Hepatocyte (in vitro differentiated cells): Measurements from ENCODE around the gene RMI2. TPM values are rescaled to one million over a fixed set of nuclear protein-coding genes. Genes with fewer than 3 reads are reported as not detected.

ENCODE experiments used
- DNase-seq: peaks from one replicate; pipeline ENCODE4 v3.0.0-alpha.2; 2016; ENCODE audit warnings: low spot score
- H2AFZ ChIP-seq: fragments of 200-600 bp; sonication (generic); 2 replicates; pipeline ENCODE4 v1.6.0; 2016; ENCODE audit warnings: antibody characterized with exemption, mild to moderate bottlenecking
- H3K27ac ChIP-seq: fragments of 200-600 bp; sonication (generic); 2 replicates; pipeline ENCODE4 v1.5.1; 2016; ENCODE audit warnings: mild to moderate bottlenecking
- H3K27me3 ChIP-seq: fragments of 200-600 bp; sonication (generic); 2 replicates; pipeline ENCODE4 v1.6.1; 2016
- H3K36me3 ChIP-seq: fragments of 200-600 bp; sonication (generic); replicated peaks from 2 replicates; pipeline ENCODE4 v1.5.1; 2016; ENCODE audit warnings: low read depth; ENCODE audit not compliant: insufficient read depth
- H3K4me1 ChIP-seq: fragments of 200-600 bp; sonication (generic); 2 replicates; pipeline ENCODE4 v1.5.1; 2016; ENCODE audit warnings: mild to moderate bottlenecking, moderate library complexity; ENCODE audit not compliant: insufficient read depth
- H3K4me2 ChIP-seq: fragments of 200-600 bp; sonication (generic); 2 replicates; pipeline ENCODE4 v1.6.0; 2016
- H3K4me3 ChIP-seq: fragments of 200-600 bp; sonication (generic); 2 replicates; pipeline ENCODE4 v1.5.1; 2016; ENCODE audit warnings: mild to moderate bottlenecking
- H3K79me2 ChIP-seq: fragments of 200-600 bp; sonication (generic); 2 replicates; pipeline ENCODE4 v1.6.0; 2017; ENCODE audit warnings: mild to moderate bottlenecking
- H3K9me2 ChIP-seq: fragments of 200-600 bp; sonication (generic); replicated peaks from 2 replicates; pipeline ENCODE4 v1.6.0; 2017; ENCODE audit warnings: mild to moderate bottlenecking; ENCODE audit not compliant: insufficient read depth
- H3K9me3 ChIP-seq: fragments of 200-600 bp; sonication (generic); 2 replicates; pipeline ENCODE4 v1.5.1; 2016; ENCODE audit warnings: low read depth, mild to moderate bottlenecking
- H4K20me1 ChIP-seq: fragments of 200-600 bp; sonication (generic); 2 replicates; pipeline ENCODE4 v1.6.0; 2016; ENCODE audit warnings: mild to moderate bottlenecking; ENCODE audit not compliant: insufficient read depth, poor library complexity, severe bottlenecking
- CTCF ChIP-seq: fragments of 200-600 bp; sonication (generic); IDR thresholded peaks from 2 replicates; pipeline ENCODE4 v1.5.1; 2016; ENCODE audit warnings: antibody characterized with exemption, mild to moderate bottlenecking; ENCODE audit not compliant: poor library complexity
- EZH2 ChIP-seq: fragments of 200-600 bp; sonication (generic); IDR thresholded peaks from 2 replicates; pipeline ENCODE4 v1.6.1; 2016; ENCODE audit warnings: antibody characterized with exemption, mild to moderate bottlenecking, borderline replicate concordance
- EZH2phosphoT487 ChIP-seq: fragments of 200-600 bp; sonication (generic); IDR thresholded peaks from one replicate; pipeline ENCODE4 v1.6.1; 2018; ENCODE audit warnings: antibody characterized with exemption, mild to moderate bottlenecking, low read depth, moderate library complexity; ENCODE audit not compliant: unreplicated experiment, severe bottlenecking
- WGBS: methylation state at CpG from one replicate; pipeline ENCODE4 v1.1.6; 2016; ENCODE audit warnings: low lambda C conversion rate; ENCODE audit errors: missing lambda C conversion rate; 5-methylcytosine and 5-hydroxymethylcytosine counted together
- polyA plus RNA-seq: library from polyadenylated mRNA; unstranded; fragments of >200 nt; fragmentation: Nextera tagmentation; extraction: Ambion mirVana; gene quantifications from 2 replicates; pipeline ENCODE4 v1.2.1, GENCODE V29; 2016
- total RNA-seq: library from RNA; depleted of rRNA; stranded (reverse); fragments of >200 nt; gene quantifications from 2 replicates; pipeline ENCODE4 v1.2.3, GENCODE V29; 2014

RMI2 gene
- total and polyA plus RNA-seq, 2 experiments from 2014 or later = 9.8 to 11.4 TPM

- Histone ChIP-seq H3K27me3 (no peaks in the 10 kb centered on the region), H3K4me2 (no peak overlapping the region), H3K4me3 (no peak overlapping the region), H3K4me1 (peaks cover 11% of the 10 kb centered on the region), H4K20me1 (no peaks in the 10 kb centered on the region), H3K9me2 (no peaks in the 10 kb centered on the region), H3K36me3 (no peaks in the 10 kb centered on the region), H3K27ac (no peak overlapping the region), H3K79me2 (no peaks in the 10 kb centered on the region), H3K9me3 (no peaks in the 10 kb centered on the region), H2AFZ (no peak overlapping the region)
- no peak for DNase-seq
- TF ChIP-seq CTCF (no peak), EZH2 (no peak), EZH2phosphoT487 (no peak)
- WGBS = 97% methylated on average over 8 of the region's 8 CpGs
Measured at GRCh38 chr16:11318817-11319216, 26.4 kb upstream of the RMI2 start.

- Histone ChIP-seq H3K79me2 (no peaks in the 10 kb centered on the region), H3K27ac (no peak overlapping the region), H3K36me3 (no peaks in the 10 kb centered on the region), H3K4me3 (no peak overlapping the region), H3K9me3 (no peaks in the 10 kb centered on the region), H3K4me1 (peaks cover 7% of the 10 kb centered on the region), H4K20me1 (no peaks in the 10 kb centered on the region), H2AFZ (no peak overlapping the region), H3K9me2 (no peaks in the 10 kb centered on the region), H3K27me3 (no peaks in the 10 kb centered on the region), H3K4me2 (no peak overlapping the region)
- WGBS = 76% methylated on average over 8 of the region's 8 CpGs
- TF ChIP-seq EZH2 = no peak
- DNase-seq = no peak
Measured at GRCh38 chr16:11319529-11320146, 25.6 kb upstream of the RMI2 start.

GRCh38 chr16:11320170-11320569 is 25.1 kb upstream of the RMI2 start:
- H3K27me3 ChIP-seq = no peaks in the 10 kb centered on the region
- no peak for TF ChIP-seq EZH2
- no peak for TF ChIP-seq CTCF
- TF ChIP-seq EZH2phosphoT487 = no peak
- no peak for DNase-seq
- no peaks in the 10 kb centered on the region for H3K9me3 ChIP-seq
- no peaks in the 10 kb centered on the region for H3K9me2 ChIP-seq
- no peak overlapping the region for H3K4me2 ChIP-seq
- H3K79me2 ChIP-seq = no peaks in the 10 kb centered on the region
- H2AFZ ChIP-seq = no peak overlapping the region
- H3K4me3 ChIP-seq = no peak overlapping the region
- H4K20me1 ChIP-seq = no peaks in the 10 kb centered on the region
- H3K36me3 ChIP-seq = no peaks in the 10 kb centered on the region
- H3K27ac ChIP-seq = no peak overlapping the region
- H3K4me1 ChIP-seq = peaks cover 7% of the 10 kb centered on the region
- WGBS = 72% methylated on average over 10 of the region's 10 CpGs

- Histone ChIP-seq H3K9me2 (no peaks in the 10 kb centered on the region), H3K4me1 (no peaks in the 10 kb centered on the region), H3K9me3 (no peaks in the 10 kb centered on the region), H2AFZ (no peak overlapping the region), H3K4me3 (no peak overlapping the region), H4K20me1 (no peaks in the 10 kb centered on the region), H3K79me2 (no peaks in the 10 kb centered on the region), H3K27me3 (no peaks in the 10 kb centered on the region), H3K27ac (no peak overlapping the region), H3K36me3 (no peaks in the 10 kb centered on the region), H3K4me2 (no peak overlapping the region)
- no peak for DNase-seq
- no peak for TF ChIP-seq CTCF
- TF ChIP-seq EZH2phosphoT487 = no peak
- no peak for TF ChIP-seq EZH2
- 53% methylated on average over 5 of the region's 5 CpGs for WGBS
Measured at GRCh38 chr16:11321662-11322061, 23.6 kb upstream of the RMI2 start.
